Measurements from ENCODE around the gene WDR31.

WDR31 gene

GRCh38 chr9:113331780-113332179, 8.3 kb downstream of the WDR31 start:
- DNase-seq (ENCODE audit: low read depth), result no peak

- no peak for DNase-seq (ENCODE audit: low read depth)
Measured at GRCh38 chr9:113328045-113328782, 11.9 kb downstream of the WDR31 start.

- DNase-seq (ENCODE audit: low read depth), result no peak
Measured at GRCh38 chr9:113326230-113326629, 13.8 kb downstream of the WDR31 start.

GRCh38 chr9:113322671-113323070, 17.4 kb downstream of the WDR31 start:
- DNase-seq (ENCODE audit: low read depth), result no peak

GRCh38 chr9:113320051-113320450, 20.0 kb downstream of the WDR31 start:
- DNase-seq (ENCODE audit: low read depth), result no peak

- DNase-seq (ENCODE audit: low read depth), result no peak
Measured at GRCh38 chr9:113319054-113319453, 21.0 kb downstream of the WDR31 start.

DNA sequence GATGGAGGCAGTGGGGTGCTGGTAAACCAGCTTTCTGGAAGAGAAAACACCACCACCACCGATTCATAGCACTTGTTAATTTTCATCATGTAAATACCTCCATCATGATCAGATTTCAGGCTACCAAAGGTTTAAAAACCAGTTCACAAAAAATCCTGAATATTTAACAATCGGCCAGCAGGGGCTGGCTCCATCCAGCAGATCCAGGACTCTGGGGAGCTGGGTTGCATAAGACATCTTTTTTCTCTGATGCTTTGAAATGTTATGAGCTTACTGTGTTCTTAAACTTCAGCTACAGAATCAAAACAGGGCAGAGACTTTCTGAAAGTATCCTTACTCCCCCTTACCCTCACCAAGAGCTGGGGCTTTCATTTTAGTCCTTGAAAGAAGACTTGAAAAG, 22.3 kb downstream of the WDR31 start:
- no peak for DNase-seq (ENCODE audit: low read depth)

- DNase-seq (ENCODE audit: low read depth), result no peak
Measured at GRCh38 chr9:113316030-113316429, 24.0 kb downstream of the WDR31 start.

DNA sequence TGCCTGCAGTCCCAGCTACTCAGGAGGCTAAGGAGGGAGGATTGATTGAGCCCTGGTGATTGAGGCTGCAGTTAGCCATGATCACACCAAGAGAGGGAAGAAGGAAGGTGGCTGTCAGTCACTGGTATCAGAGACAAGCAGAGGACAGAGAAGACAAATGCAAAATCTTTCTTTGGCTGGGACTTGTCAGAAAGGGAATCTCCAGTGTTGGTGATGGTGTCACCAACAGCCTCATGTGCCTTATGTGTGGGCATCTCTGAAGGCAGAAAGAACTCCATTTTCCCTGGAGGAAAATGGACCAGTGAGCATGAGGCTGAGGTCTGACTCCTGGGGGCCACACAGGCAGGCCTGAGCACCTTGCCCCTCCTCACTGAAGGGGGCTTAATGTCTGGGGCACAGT, 24.8 kb downstream of the WDR31 start:
- no peak for DNase-seq (ENCODE audit: low read depth)

GRCh38 chr9:113313261-113313660, 26.8 kb downstream of the WDR31 start:
- DNase-seq (ENCODE audit: low read depth), result no peak

DNA sequence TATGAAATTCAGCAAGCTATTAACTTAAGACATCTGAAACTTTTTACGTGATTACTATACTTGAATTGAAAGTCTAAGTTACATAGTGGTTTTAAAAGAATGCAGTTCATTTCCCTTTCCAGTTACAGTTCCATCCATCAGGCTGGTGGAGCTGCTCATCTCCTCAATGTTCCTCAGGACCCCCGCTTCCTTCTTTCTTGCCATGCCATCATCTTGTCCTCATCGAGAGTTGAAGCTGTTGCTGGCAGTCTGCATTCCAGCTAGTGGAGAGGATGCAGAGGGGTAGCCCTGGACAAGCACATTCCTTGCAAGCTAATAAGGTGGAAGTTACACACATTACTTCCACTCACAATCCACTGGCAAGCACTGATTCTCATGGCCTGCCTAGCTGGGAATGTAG, 28.1 kb downstream of the WDR31 start:
- no peak for DNase-seq (ENCODE audit: low read depth)

GRCh38 chr9:113310538-113310937, 29.5 kb downstream of the WDR31 start:
- no peak for DNase-seq (ENCODE audit: low read depth)

- DNase-seq (ENCODE audit: low read depth), result no peak
Measured at GRCh38 chr9:113309204-113309813, 30.8 kb downstream of the WDR31 start.

GRCh38 chr9:113307396-113307975, 32.6 kb downstream of the WDR31 start:
- no peak for DNase-seq (ENCODE audit: low read depth)

- no peak for DNase-seq (ENCODE audit: low read depth)
Measured at GRCh38 chr9:113306566-113306965, 33.5 kb downstream of the WDR31 start.

DNA sequence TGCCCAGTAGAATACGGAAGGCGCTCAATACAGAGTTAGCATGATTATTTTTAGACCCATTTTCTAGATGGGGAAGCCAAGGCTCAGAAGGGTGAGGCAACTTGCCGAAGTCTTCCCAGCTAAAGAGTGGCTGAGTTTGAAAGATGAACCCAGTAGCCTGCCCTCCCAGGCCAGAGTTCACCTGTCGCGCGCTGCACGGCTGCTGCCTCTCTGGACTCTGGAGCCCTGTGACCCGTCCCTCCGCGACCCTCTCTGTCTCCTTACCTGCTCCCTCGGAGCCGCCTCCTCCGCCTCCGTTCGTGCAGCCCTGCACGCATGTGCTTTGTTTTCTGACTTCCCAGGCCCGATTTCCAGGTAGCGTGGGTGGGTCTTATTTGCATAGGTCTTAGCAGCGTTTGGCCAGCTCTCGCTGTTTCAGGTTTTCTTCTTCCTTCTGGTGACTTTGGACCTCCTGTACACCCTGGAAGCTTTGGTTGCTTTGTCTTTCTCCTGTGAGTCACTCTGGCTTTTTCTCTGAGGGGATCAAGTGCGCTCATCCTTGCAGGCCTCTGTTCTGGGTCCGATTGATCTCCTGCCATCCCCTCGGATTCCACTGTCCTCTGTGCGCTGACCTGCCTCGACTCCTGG, 37.2 kb downstream of the WDR31 start, which contains the start of gene RNF183:
TSS of gene RNF183 (minus strand) at position 585 of the 627 bp plus-strand sequence. CDS start 5,192 bp downstream, outside the sequence.
- no peak for DNase-seq (ENCODE audit: low read depth)

DNA sequence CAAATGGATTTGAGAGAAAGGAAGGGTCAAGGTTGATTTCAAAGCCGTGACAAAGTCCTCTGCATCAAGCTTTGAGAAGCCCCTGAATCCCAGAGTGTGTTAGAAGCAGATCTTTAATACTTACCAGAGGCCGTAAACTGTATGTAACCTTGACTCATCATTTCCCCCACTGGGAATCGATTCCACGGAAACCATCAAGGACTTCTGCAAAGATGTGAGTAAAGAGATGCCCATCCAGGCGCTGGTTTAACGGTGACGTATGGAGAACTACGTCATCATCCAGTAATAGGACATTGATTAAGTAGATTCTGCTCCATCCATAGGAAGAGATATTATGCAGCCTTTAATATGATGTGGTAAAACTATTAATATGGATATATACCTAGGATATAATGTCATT, 38.5 kb downstream of the WDR31 start:
- no peak for DNase-seq (ENCODE audit: low read depth)

DNA sequence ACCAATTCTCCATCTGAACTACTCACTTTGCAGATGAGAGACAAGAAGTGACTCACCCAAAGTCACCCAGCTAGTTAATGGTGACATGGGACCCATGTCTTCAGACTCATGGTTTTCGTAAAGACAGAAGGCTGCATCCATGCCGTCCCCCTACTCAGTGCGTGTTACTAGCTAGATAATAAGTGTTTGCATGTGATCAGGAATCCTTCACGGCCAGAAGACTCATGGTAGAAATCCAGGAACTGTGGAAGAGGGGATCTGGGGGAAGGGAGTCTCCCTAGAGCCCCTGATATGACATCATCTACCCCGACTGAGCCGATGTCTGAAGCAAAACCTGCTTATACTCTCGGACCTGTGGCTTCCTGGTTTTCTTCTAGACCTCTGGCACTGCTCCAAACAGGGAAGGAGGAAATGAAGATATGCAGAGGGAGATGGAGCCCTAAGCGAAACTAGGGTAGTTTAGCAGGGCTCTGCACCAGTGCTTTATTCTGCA, 40.2 kb downstream of the WDR31 start:
- no peak for DNase-seq (ENCODE audit: low read depth)

- no peak for DNase-seq (ENCODE audit: low read depth)
Measured at GRCh38 chr9:113298924-113299770, 40.9 kb downstream of the WDR31 start.

DNA sequence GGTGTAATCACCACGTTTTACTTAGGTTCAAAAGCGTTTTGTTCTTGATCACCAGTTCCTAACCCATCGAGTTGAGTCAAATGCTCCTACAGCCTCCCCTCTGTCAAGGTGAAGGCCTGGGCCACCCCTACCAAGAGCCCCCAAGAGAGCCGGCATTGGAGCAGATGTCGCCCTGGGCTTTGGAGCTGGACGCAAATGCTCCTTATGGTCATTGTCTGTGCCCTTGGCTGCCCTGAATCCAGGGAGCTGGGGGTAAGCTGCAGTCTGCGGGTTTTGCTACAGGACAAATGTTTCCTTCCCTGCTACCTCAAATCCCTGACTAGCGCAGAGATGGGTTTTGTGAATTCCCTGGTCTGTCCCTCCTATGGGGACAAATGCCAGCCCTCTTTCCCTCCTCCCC, 41.8 kb downstream of the WDR31 start:
- no peak for DNase-seq (ENCODE audit: low read depth)

DNA sequence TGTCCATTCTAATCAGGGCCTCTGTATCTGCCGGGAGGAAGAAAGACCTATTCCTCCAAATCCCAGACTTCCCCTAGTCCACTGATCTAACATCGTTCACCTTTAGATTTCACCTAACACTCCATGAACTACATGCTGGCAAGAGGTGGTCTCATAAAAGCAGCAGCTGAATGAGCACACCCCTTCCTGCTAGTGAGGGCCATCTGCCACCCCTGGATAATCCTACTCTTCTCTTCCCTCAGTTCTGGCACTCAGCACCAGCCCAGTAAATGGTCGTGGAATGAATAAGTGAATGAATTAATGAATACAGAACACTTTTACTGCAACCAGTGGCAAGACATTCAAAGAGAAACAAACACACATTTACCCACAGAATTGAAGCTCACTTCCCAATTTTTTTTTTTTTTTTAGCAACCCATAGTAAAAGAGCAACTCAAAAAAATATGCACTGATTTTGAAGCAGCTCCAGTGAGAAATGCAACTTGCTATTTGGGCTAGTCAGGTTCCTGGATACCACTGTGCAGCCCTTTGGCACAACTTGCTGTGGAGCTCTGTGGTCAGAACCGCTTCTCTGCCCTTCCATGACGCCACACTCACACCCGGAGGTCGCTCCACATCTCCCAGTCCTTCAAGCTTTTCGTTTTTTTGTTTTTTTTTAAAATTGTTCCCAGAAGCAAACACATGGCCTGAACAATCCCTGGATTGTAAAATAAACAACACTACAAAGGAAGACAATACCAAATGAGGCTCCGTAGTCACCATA, 43.1 kb downstream of the WDR31 start:
- DNase-seq (ENCODE audit: low read depth), result no peak

Data from HS-27A (cell line).